Adipocyte (in vitro differentiated cells): ENCODE data around the gene PODXL.
"Not testable (repeated sequence)": the region's sequence is repeated elsewhere in the genome, so short reads cannot be mapped to it uniquely, and the experiment has no call there.

Experiments used
- DNase-seq: peaks from one replicate; pipeline ENCODE4 v3.0.0-alpha.2; 2015; ENCODE audit warnings: low read depth
- H3K27me3 ChIP-seq: replicated peaks from 2 replicates; pipeline ENCODE4 v1.7.0; 2013; ENCODE audit warnings: mild to moderate bottlenecking, low read length, moderate library complexity; ENCODE audit not compliant: control insufficient read depth, insufficient read depth
- H3K36me3 ChIP-seq: 2 replicates; pipeline ENCODE4 v1.7.0; 2013; ENCODE audit warnings: low read length, mild to moderate bottlenecking, moderate library complexity; ENCODE audit not compliant: control insufficient read depth, insufficient read depth, severe bottlenecking
- H3K4me1 ChIP-seq: 2 replicates; pipeline ENCODE4 v1.7.0; 2013; ENCODE audit warnings: mild to moderate bottlenecking, low read length, moderate library complexity; ENCODE audit not compliant: control insufficient read depth, insufficient read depth
- H3K4me3 ChIP-seq: 2 replicates; pipeline ENCODE4 v1.7.0; 2013; ENCODE audit warnings: mild to moderate bottlenecking, low read length, moderate library complexity
- H3K9ac ChIP-seq: 2 replicates; pipeline ENCODE4 v1.7.0; 2013; ENCODE audit warnings: mild to moderate bottlenecking, low read length, moderate library complexity
- H3K9me3 ChIP-seq: 2 replicates; pipeline ENCODE4 v1.7.0; 2013; ENCODE audit warnings: mild to moderate bottlenecking, low read length, moderate library complexity; ENCODE audit not compliant: control insufficient read depth

The PODXL gene

GRCh38 chr7:131521651-131522163 is 34.7 kb downstream of the PODXL start:
- Histone ChIP-seq H3K36me3 (no peaks in the 10 kb centered on the region), H3K9me3 (no peaks in the 10 kb centered on the region), H3K27me3 (no peaks in the 10 kb centered on the region), H3K4me1 (no peaks in the 10 kb centered on the region), H3K9ac (no peak overlapping the region), H3K4me3 (no peak overlapping the region)
- peak; percentile 34 for DNase-seq

- Histone ChIP-seq H3K9me3 (no peaks in the 10 kb centered on the region), H3K27me3 (no peaks in the 10 kb centered on the region), H3K4me1 (peaks cover 5% of the 10 kb centered on the region), H3K4me3 (no peak overlapping the region), H3K36me3 (no peaks in the 10 kb centered on the region), H3K9ac (no peak overlapping the region)
- no peak for DNase-seq
Measured at GRCh38 chr7:131518626-131519025, 37.8 kb downstream of the PODXL start.

GRCh38 chr7:131517218-131517923 is 39.1 kb downstream of the PODXL start:
- Histone ChIP-seq H3K36me3 (no peaks in the 10 kb centered on the region), H3K4me1 (peaks cover 8% of the 10 kb centered on the region), H3K27me3 (no peaks in the 10 kb centered on the region), H3K4me3 (no peak overlapping the region), H3K9me3 (no peaks in the 10 kb centered on the region), H3K9ac (no peak overlapping the region)
- no peak for DNase-seq

- H3K36me3 ChIP-seq, H3K4me1 ChIP-seq, H3K4me3 ChIP-seq, H3K9me3 ChIP-seq, DNase-seq, H3K9ac ChIP-seq, H3K27me3 ChIP-seq: not testable (repeated sequence)
Measured at GRCh38 chr7:131515471-131515870, 41.0 kb downstream of the PODXL start.

- no peak overlapping the region for H3K4me3 ChIP-seq
- H3K36me3 ChIP-seq, result no peaks in the 10 kb centered on the region
- peak overlapping the region; percentile 30 for H3K9ac ChIP-seq
- H3K27me3 ChIP-seq, result no peaks in the 10 kb centered on the region
- peaks cover 8% of the 10 kb centered on the region for H3K4me1 ChIP-seq
- peak; percentile 94 for DNase-seq
- no peaks in the 10 kb centered on the region for H3K9me3 ChIP-seq
Measured at GRCh38 chr7:131513245-131514061, 43.0 kb downstream of the PODXL start.

GRCh38 chr7:131511774-131512535 is 44.5 kb downstream of the PODXL start:
- Histone ChIP-seq H3K9me3 (no peaks in the 10 kb centered on the region), H3K36me3 (no peaks in the 10 kb centered on the region), H3K9ac (no peak overlapping the region), H3K4me3 (no peak overlapping the region), H3K4me1 (peaks cover 11% of the 10 kb centered on the region), H3K27me3 (no peaks in the 10 kb centered on the region)
- no peak for DNase-seq

- Histone ChIP-seq H3K36me3 (no peaks in the 10 kb centered on the region), H3K9me3 (no peaks in the 10 kb centered on the region), H3K9ac (no peak overlapping the region), H3K4me1 (peaks cover 11% of the 10 kb centered on the region), H3K4me3 (no peak overlapping the region), H3K27me3 (no peaks in the 10 kb centered on the region)
- DNase-seq, result no peak
Measured at GRCh38 chr7:131511071-131511470, 45.4 kb downstream of the PODXL start.

- H3K4me3 ChIP-seq, result no peak overlapping the region
- no peaks in the 10 kb centered on the region for H3K36me3 ChIP-seq
- peaks cover 7% of the 10 kb centered on the region for H3K4me1 ChIP-seq
- no peaks in the 10 kb centered on the region for H3K9me3 ChIP-seq
- no peak for DNase-seq
- H3K9ac ChIP-seq, result no peak overlapping the region
- H3K27me3 ChIP-seq, result no peaks in the 10 kb centered on the region
Measured at GRCh38 chr7:131509781-131510180, 46.6 kb downstream of the PODXL start.

- Histone ChIP-seq H3K9ac (no peak overlapping the region), H3K36me3 (no peaks in the 10 kb centered on the region), H3K27me3 (no peaks in the 10 kb centered on the region), H3K9me3 (no peaks in the 10 kb centered on the region), H3K4me3 (no peak overlapping the region), H3K4me1 (peaks cover 7% of the 10 kb centered on the region)
- no peak for DNase-seq
Measured at GRCh38 chr7:131508754-131509486, 47.5 kb downstream of the PODXL start.

- no peaks in the 10 kb centered on the region for H3K9me3 ChIP-seq
- no peaks in the 10 kb centered on the region for H3K36me3 ChIP-seq
- H3K4me3 ChIP-seq, result no peak overlapping the region
- peak; percentile 75 for DNase-seq
- peaks cover 14% of the 10 kb centered on the region for H3K4me1 ChIP-seq
- no peaks in the 10 kb centered on the region for H3K27me3 ChIP-seq
- H3K9ac ChIP-seq, result peak overlapping the region; percentile 36
Measured at GRCh38 chr7:131507592-131508331, 48.7 kb downstream of the PODXL start.
